Spleen (tissue), 7 donors: ENCODE data around the gene PROB1.

Source experiments
- POLR2AphosphoS5 ChIP-seq, 3 donors: sonication (generic); formaldehyde crosslinking; IDR thresholded peaks; one replicate each; pipeline ENCODE4 v1.5.1; 2017; ENCODE audit warnings: antibody characterized with exemption in 3 of 3
- TF ChIP-seq, protein P1 (sequence below), 11 experiments: fragments of 200-600 bp in 7 of 11; fragments of 450-650 bp in 4 of 11; sonication (generic) in 4 of 11; IDR thresholded peaks in 8 of 11; conservative IDR thresholded peaks in 3 of 11; 1 replicate in 7 of 11; 2 replicates in 4 of 11; pipeline versions ENCODE4 v1.4.0 to v1.8.0; 2016 to 2021; ENCODE audit warnings: antibody characterized with exemption in 11 of 11, inconsistent platforms in 4 of 11, mild to moderate bottlenecking in 1 of 11
- donor health status: DM: no; HTN: no; CAD: no; lungs with moderate emphysema.
- donor health status: DM: no; HTN: no; CAD: no.
- donor health status: DM: no; HTN: no; CAD: no.

DNA sequence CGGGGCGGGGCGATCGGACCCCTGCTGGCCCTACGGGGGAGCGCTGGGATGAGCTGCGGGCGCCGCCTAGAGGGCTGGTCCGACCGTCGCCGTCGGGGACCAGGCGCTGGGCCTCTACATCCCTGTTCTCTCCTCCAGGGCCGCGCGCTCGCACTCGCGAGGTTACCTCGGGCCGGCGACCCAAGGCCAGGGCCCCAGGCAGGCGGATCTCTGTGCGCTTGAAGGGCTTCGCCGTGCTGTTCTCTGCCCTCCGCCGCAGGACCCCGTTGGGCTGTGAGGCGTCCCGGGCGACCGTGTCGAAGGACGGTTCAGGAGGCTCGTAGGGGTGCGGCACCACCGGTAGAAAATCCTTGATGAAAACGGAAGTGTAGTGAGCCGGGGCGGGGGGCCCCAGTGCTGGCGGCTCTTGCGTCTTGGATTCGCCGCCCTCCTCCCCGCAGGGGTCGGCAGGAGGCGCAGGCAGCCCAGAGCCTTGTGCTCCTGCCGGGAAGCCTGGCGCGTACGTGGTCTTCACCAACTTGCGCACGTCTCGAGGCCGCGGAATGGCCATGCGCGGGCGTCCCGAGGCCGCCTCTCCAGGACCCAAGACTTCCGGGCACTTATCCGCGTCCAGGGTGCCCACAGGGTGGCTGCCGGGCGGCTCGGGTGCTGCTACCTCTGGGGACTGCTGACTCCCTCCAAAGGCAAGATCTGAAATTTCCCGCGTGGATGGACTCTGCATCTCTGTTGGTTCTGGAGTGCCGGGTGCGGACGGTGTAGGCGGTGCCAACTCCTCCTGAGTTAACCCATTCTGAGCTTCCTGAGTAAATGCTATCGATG, 2.0 kb downstream of the PROB1 start:
- TF ChIP-seq, protein P1, sequence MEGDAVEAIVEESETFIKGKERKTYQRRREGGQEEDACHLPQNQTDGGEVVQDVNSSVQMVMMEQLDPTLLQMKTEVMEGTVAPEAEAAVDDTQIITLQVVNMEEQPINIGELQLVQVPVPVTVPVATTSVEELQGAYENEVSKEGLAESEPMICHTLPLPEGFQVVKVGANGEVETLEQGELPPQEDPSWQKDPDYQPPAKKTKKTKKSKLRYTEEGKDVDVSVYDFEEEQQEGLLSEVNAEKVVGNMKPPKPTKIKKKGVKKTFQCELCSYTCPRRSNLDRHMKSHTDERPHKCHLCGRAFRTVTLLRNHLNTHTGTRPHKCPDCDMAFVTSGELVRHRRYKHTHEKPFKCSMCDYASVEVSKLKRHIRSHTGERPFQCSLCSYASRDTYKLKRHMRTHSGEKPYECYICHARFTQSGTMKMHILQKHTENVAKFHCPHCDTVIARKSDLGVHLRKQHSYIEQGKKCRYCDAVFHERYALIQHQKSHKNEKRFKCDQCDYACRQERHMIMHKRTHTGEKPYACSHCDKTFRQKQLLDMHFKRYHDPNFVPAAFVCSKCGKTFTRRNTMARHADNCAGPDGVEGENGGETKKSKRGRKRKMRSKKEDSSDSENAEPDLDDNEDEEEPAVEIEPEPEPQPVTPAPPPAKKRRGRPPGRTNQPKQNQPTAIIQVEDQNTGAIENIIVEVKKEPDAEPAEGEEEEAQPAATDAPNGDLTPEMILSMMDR (IDR thresholded peaks at IDR 0.05 in 8 of 11, conservative IDR thresholded peaks at IDR 0.05 in 3 of 11), result peak; percentile 60 to 91 (median 80)
- peak; percentile 48 to 79 (median 56) for TF ChIP-seq POLR2AphosphoS5 (IDR thresholded peaks at IDR 0.05)
